ENCODE results near the gene INPP4B. TPM values are rescaled to one million over a fixed set of nuclear protein-coding genes. Genes with fewer than 3 reads are reported as not detected.

INPP4B gene
- total and polyA plus RNA-seq, 2 donors from 2014 or later: 2.6 to 18.9 TPM

GRCh38 chr4:142262956-142263355 lies 583.1 kb downstream of the INPP4B start:
- FAIRE-seq (no peak), DNase-seq (no peak)
- Histone ChIP-seq H3K4me3 (ENCODE audit: low read length in 3 of 3) (no peak overlapping the region), H3K27me3 (ENCODE audit: control insufficient read depth, insufficient read depth, low read length) (no peaks in the 10 kb centered on the region), H3K36me3 (ENCODE audit: control insufficient read depth in 2 of 3, insufficient read depth in 3 of 3, low read length in 3 of 3) (no peaks in the 10 kb centered on the region), H3K9me3 (ENCODE audit: control insufficient read depth in 2 of 3, insufficient read depth in 1 of 3, low read length in 3 of 3) (no peaks in the 10 kb centered on the region), H3K9ac (ENCODE audit: low read length in 3 of 3) (no peak overlapping the region), H3K27ac (ENCODE audit: low read depth in 2 of 2, low read length in 2 of 2) (no peak overlapping the region), H3K4me1 (ENCODE audit: control insufficient read depth in 2 of 3, insufficient read depth in 2 of 3, low read depth in 1 of 3, low read length in 3 of 3) (no peaks in the 10 kb centered on the region)
- intact Hi-C loops (cut with DNase I): no loop called here
- no peak for TF ChIP-seq CTCF (IDR thresholded peaks at IDR 0.05; ENCODE audit: borderline replicate concordance, extremely low read depth, insufficient read depth)

- no peak overlapping the region for H3K9ac ChIP-seq (ENCODE audit: low read length in 3 of 3)
- H3K27ac ChIP-seq (ENCODE audit: low read depth in 2 of 2, low read length in 2 of 2): no peak overlapping the region
- H3K4me1 ChIP-seq (ENCODE audit: control insufficient read depth in 2 of 3, insufficient read depth in 2 of 3, low read depth in 1 of 3, low read length in 3 of 3): no peaks in the 10 kb centered on the region
- no peaks in the 10 kb centered on the region for H3K27me3 ChIP-seq (ENCODE audit: control insufficient read depth, insufficient read depth, low read length)
- H3K4me3 ChIP-seq (ENCODE audit: low read length in 3 of 3): no peak overlapping the region
- DNase-seq (no peak), FAIRE-seq (no peak)
- intact Hi-C loops (cut with DNase I): no loop called here
- no peaks in the 10 kb centered on the region for H3K9me3 ChIP-seq (ENCODE audit: control insufficient read depth in 2 of 3, insufficient read depth in 1 of 3, low read length in 3 of 3)
- no peak for TF ChIP-seq CTCF (IDR thresholded peaks at IDR 0.05; ENCODE audit: borderline replicate concordance, extremely low read depth, insufficient read depth)
- H3K36me3 ChIP-seq (ENCODE audit: control insufficient read depth in 2 of 3, insufficient read depth in 3 of 3, low read length in 3 of 3): no peaks in the 10 kb centered on the region
Observed at GRCh38 chr4:142248946-142249345, 597.2 kb downstream of the INPP4B start.

- no peak overlapping the region for H3K9ac ChIP-seq (ENCODE audit: low read length in 3 of 3)
- H3K36me3 ChIP-seq (ENCODE audit: control insufficient read depth in 2 of 3, insufficient read depth in 3 of 3, low read length in 3 of 3): no peaks in the 10 kb centered on the region
- DNase-seq: no peak
- no peaks in the 10 kb centered on the region for H3K27me3 ChIP-seq (ENCODE audit: control insufficient read depth, insufficient read depth, low read length)
- no peak for TF ChIP-seq CTCF (IDR thresholded peaks at IDR 0.05; ENCODE audit: borderline replicate concordance, extremely low read depth, insufficient read depth)
- no peak overlapping the region for H3K27ac ChIP-seq (ENCODE audit: low read depth in 2 of 2, low read length in 2 of 2)
- H3K9me3 ChIP-seq (ENCODE audit: control insufficient read depth in 2 of 3, insufficient read depth in 1 of 3, low read length in 3 of 3): no peaks in the 10 kb centered on the region
- H3K4me3 ChIP-seq (ENCODE audit: low read length in 3 of 3): no peak overlapping the region
- no peak for FAIRE-seq
- H3K4me1 ChIP-seq (ENCODE audit: control insufficient read depth in 2 of 3, insufficient read depth in 2 of 3, low read depth in 1 of 3, low read length in 3 of 3): no peaks in the 10 kb centered on the region
- intact Hi-C loops (cut with DNase I): no loop called here
Observed at GRCh38 chr4:142243255-142243654, 602.8 kb downstream of the INPP4B start.

- intact Hi-C loops (cut with DNase I): no loop called here
Observed at GRCh38 chr4:142242156-142242555, 603.9 kb downstream of the INPP4B start.

More at GRCh38 chr4:142242156-142242555, 603.9 kb downstream of the INPP4B start:
- H3K36me3 ChIP-seq (ENCODE audit: control insufficient read depth in 2 of 3, insufficient read depth in 3 of 3, low read length in 3 of 3): no peaks in the 10 kb centered on the region
- no peak for TF ChIP-seq CTCF (IDR thresholded peaks at IDR 0.05; ENCODE audit: borderline replicate concordance, extremely low read depth, insufficient read depth)
- H3K4me1 ChIP-seq (ENCODE audit: control insufficient read depth in 2 of 3, insufficient read depth in 2 of 3, low read depth in 1 of 3, low read length in 3 of 3): no peaks in the 10 kb centered on the region
- no peaks in the 10 kb centered on the region for H3K9me3 ChIP-seq (ENCODE audit: control insufficient read depth in 2 of 3, insufficient read depth in 1 of 3, low read length in 3 of 3)
- no peaks in the 10 kb centered on the region for H3K27me3 ChIP-seq (ENCODE audit: control insufficient read depth, insufficient read depth, low read length)
- no peak overlapping the region for H3K9ac ChIP-seq (ENCODE audit: low read length in 3 of 3)
- no peak for FAIRE-seq
- no peak for DNase-seq
- no peak overlapping the region for H3K4me3 ChIP-seq (ENCODE audit: low read length in 3 of 3)
- no peak overlapping the region for H3K27ac ChIP-seq (ENCODE audit: low read depth in 2 of 2, low read length in 2 of 2)
